Sigmoid colon (tissue), 4 donors: ENCODE results near the gene EMC10.

Experiments used
- POLR2AphosphoS5 ChIP-seq, 4 donors: sonication (generic); formaldehyde crosslinking; IDR thresholded peaks; one replicate each; pipeline ENCODE4 v1.6.1; 2017; ENCODE audit warnings: antibody characterized with exemption in 4 of 4
- TF ChIP-seq, protein P1 (sequence below), 4 experiments: fragments of 450-650 bp in 3 of 4; fragments of 200-600 bp in 1 of 4; IDR thresholded peaks; one replicate each; pipeline ENCODE4 v1.5.1; 2016 to 2019; ENCODE audit warnings: antibody characterized with exemption in 4 of 4, mild to moderate bottlenecking in 3 of 4, moderate library complexity in 2 of 4

DNA sequence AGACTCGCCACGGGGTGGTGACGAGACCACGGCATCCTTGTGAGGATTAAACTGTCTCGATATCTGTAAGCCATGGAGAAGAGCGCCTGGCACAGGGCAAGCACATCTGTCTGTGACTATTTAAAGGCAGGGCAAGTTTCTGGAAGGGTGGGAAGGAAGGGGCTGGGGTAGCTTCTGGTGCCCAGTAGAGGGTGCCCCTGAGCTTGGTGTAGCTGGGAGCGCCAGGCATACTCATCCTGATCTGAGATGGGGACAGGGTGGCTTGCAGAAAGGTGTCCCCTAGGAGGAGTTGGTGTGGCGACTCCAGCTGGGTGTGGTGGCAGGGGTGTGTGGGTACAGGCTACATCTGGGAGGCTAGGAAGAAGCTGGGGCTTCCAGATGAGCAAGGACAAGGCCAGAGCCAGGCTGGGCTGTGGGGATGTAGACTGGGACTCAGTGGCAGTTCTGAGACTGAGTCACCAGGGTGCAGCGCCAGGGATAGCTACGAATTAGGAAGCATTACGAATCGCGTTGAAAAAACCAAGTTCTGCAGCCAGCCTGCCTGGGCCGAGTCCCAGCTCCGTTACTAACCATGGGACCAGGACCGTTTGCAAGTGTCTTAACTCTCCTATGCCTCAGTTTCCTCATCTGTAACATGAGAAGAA is 60.5 kb downstream of the EMC10 start:
- no peak for TF ChIP-seq POLR2AphosphoS5 (IDR thresholded peaks at IDR 0.05)
- TF ChIP-seq, protein P1, sequence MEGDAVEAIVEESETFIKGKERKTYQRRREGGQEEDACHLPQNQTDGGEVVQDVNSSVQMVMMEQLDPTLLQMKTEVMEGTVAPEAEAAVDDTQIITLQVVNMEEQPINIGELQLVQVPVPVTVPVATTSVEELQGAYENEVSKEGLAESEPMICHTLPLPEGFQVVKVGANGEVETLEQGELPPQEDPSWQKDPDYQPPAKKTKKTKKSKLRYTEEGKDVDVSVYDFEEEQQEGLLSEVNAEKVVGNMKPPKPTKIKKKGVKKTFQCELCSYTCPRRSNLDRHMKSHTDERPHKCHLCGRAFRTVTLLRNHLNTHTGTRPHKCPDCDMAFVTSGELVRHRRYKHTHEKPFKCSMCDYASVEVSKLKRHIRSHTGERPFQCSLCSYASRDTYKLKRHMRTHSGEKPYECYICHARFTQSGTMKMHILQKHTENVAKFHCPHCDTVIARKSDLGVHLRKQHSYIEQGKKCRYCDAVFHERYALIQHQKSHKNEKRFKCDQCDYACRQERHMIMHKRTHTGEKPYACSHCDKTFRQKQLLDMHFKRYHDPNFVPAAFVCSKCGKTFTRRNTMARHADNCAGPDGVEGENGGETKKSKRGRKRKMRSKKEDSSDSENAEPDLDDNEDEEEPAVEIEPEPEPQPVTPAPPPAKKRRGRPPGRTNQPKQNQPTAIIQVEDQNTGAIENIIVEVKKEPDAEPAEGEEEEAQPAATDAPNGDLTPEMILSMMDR (IDR thresholded peaks at IDR 0.05), result no peak
